ENCODE data around the gene PLVAP. TPM values are rescaled to one million over a fixed set of nuclear protein-coding genes. Genes with fewer than 3 reads are reported as not detected.

Gene PLVAP
- total and polyA plus RNA-seq, 9 of the 15 experiments (the other 6 are each of a cell fraction or from before 2014, with no cell fraction given) = 0.09 to 0.84 (median 0.51) TPM; not detected in 4

DNA sequence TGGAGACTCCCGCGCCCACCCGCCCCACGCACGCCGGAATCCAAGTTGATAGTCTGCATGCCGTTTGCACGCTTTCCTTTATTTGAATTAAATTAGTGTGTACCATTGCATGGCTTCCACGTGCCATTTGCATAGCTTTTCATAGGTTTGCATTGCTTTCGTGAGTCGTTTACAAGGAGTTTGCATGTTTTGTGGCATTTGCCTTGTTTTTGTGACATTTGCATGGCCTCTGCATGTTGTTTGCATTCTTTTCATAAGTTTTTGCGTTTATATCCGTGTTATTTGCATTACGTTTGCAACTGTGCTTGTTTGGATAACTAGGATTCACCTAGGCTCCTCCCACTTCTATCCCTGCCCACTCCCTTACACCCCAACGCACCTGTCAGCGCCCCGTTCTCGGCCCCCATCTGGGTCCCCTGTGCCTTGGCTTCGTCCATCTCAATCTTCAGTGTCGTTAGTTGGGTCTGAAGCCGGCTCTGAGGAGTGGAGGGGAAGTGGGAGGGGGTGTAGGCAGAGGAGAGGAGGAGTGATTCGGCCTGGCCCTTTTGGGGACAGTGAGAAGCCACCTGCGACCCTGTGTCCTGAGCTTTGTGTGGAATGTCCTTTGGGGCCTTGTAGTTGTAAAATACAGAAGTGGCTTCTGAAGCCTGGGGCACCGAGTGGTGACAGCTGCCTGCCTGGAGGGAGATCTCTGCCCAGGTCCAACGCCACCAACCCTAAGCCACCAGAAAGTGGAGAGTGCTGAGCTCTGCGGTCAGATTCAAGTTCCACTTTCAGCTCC is 14.4 kb upstream of the PLVAP start:
- Histone ChIP-seq H3K4me3 (peak overlapping the region; percentile 51), H3K79me2 (ENCODE audit: control insufficient read depth, insufficient read depth, low read length) (no peaks in the 10 kb centered on the region), H3K9me3 (replicated peaks; ENCODE audit: control insufficient read depth, insufficient read depth, low read depth, low read length) (peaks cover 9% of the 10 kb centered on the region), H4K20me1 (replicated peaks; ENCODE audit: control insufficient read depth, insufficient read depth, low read length) (no peaks in the 10 kb centered on the region), H3K9ac (ENCODE audit: insufficient read depth in 1 of 2, low read depth in 2 of 2, low read length in 2 of 2) (peak overlapping the region in 1 of 2 experiments; percentile 59; a peak in 2 of 4 replicates), H3K4me1 (replicated peaks in 1 of 2; ENCODE audit: control insufficient read depth in 2 of 2, insufficient read depth in 2 of 2, low read length in 2 of 2) (peaks cover 22 to 37% of the 10 kb centered on the region in 2 experiments), H3K36me3 (ENCODE audit: control insufficient read depth, insufficient read depth, low read length) (0 out of 3 replicates have a peak, but pooled peaks cover 2% of the 10 kb centered on the region), H3K27me3 (ENCODE audit: control insufficient read depth in 2 of 2, insufficient read depth in 2 of 2, low read length in 2 of 2) (no peaks in the 10 kb centered on the region), H3K27ac (ENCODE audit: extremely low read depth, low read depth, low read length) (no peak overlapping the region), H3K9me1 (ENCODE audit: control insufficient read depth, insufficient read depth, low read length) (no peaks in the 10 kb centered on the region), H2AFZ (ENCODE audit: low read depth, low read length) (peak overlapping the region; percentile 83), H3K4me2 (ENCODE audit: insufficient read depth, low read length) (peak overlapping the region; percentile 88)
- DNase-seq (ENCODE audit: extremely low read depth in 1 of 4, low spot score in 3 of 4) = peak in 2 of 4 experiments; percentile 36 to 44
- intact Hi-C loops (cut with micrococcal nuclease) (no loop called here), in situ Hi-C loops (cut with MboI) (no loop called here)
- WGBS (ENCODE audit: insufficient coverage, low coverage, missing lambda C conversion rate) = 12% methylated on average over 24 of the region's 26 CpGs
- ChIA-PET CTCF (ENCODE audit: low intra/inter-chr PET ratio) (interaction anchor here (0.6 to 2.0 kb wide), 2 partner anchors 87 to 99 kb away, joined by 3 to 7 read pairs; no protein-coding TSS in a partner anchor), POLR2A (interaction anchor here (0.5 to 1.0 kb wide), 6 partner anchors 9 to 470 kb away, joined by 3 to 5 read pairs (median 4); no protein-coding TSS in a partner anchor)
- 0 out of 3 replicates have a peak, but pooled peaks have one; percentile 8 for ATAC-seq
- no TSS peak for BruUV-seq (replicated peaks)
- no peak for FAIRE-seq
- TF ChIP-seq MYC (IDR thresholded peaks at IDR 0.05; ENCODE audit: low read depth, low read length) (peak; percentile 6; the same call in 1 of the 2 replicates), MYC (CRISPR knock-in tag; IDR thresholded peaks at IDR 0.05; ENCODE audit: borderline replicate concordance, low read depth) (no peak), TGIF2 (CRISPR knock-in tag; IDR thresholded peaks at IDR 0.05) (no peak), HSF4 (CRISPR knock-in tag; IDR thresholded peaks at IDR 0.05; ENCODE audit: borderline replicate concordance) (no peak), ZNF407 (IDR thresholded peaks at IDR 0.05; ENCODE audit: low read depth) (no peak), KLF6 (CRISPR knock-in tag; IDR thresholded peaks at IDR 0.05; ENCODE audit: borderline replicate concordance) (no peak), GABPB1 (CRISPR knock-in tag; IDR thresholded peaks at IDR 0.05) (no peak), GTF2B (IDR thresholded peaks at IDR 0.05; ENCODE audit: extremely low read depth, insufficient read length) (no peak), CREB1 (IDR thresholded peaks at IDR 0.05) (no peak), CREB1 (CRISPR knock-in tag; IDR thresholded peaks at IDR 0.05) (peak; percentile 4; the same call in 1 of the 2 replicates)
- TF ChIP-seq, protein P1, sequence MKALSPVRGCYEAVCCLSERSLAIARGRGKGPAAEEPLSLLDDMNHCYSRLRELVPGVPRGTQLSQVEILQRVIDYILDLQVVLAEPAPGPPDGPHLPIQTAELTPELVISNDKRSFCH (CRISPR knock-in tag; IDR thresholded peaks at IDR 0.05) = no peak
- TF ChIP-seq, protein P1 (tag; IDR thresholded peaks at IDR 0.05) = no peak

All from K562 (cell line).